Measurements from ENCODE around the gene GDNF.
A peak's percentile ranks its signal among the peaks of the same experiment; 100 is the strongest.

The GDNF gene

DNA sequence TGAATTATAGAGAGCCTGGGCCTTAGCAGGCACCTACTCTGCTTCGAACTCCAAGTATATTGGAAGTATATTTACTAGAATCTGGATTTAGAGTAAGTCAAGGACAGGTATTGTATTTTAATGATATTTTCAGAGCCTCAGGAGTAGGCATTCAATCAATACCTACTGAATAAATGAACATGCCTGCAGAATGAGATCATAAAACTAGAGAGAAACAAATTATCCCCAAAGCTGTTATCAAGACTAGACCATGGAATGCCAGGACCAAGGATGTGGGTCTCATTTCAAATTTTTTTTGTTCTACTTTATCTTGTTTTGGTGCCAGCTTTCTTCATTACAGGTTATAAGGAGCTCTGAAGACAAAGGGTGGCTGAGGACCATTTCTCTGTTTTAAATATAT is 66.0 kb downstream of the GDNF start:
- TF ChIP-seq, protein P1, sequence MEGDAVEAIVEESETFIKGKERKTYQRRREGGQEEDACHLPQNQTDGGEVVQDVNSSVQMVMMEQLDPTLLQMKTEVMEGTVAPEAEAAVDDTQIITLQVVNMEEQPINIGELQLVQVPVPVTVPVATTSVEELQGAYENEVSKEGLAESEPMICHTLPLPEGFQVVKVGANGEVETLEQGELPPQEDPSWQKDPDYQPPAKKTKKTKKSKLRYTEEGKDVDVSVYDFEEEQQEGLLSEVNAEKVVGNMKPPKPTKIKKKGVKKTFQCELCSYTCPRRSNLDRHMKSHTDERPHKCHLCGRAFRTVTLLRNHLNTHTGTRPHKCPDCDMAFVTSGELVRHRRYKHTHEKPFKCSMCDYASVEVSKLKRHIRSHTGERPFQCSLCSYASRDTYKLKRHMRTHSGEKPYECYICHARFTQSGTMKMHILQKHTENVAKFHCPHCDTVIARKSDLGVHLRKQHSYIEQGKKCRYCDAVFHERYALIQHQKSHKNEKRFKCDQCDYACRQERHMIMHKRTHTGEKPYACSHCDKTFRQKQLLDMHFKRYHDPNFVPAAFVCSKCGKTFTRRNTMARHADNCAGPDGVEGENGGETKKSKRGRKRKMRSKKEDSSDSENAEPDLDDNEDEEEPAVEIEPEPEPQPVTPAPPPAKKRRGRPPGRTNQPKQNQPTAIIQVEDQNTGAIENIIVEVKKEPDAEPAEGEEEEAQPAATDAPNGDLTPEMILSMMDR (IDR thresholded peaks at IDR 0.05; ENCODE audit: low read length, missing control alignments) = no peak
- no peak for DNase-seq (ENCODE audit: low read depth)
- H3K4me3 ChIP-seq (replicated peaks; ENCODE audit: low read depth, low read length) = no peak overlapping the region

DNA sequence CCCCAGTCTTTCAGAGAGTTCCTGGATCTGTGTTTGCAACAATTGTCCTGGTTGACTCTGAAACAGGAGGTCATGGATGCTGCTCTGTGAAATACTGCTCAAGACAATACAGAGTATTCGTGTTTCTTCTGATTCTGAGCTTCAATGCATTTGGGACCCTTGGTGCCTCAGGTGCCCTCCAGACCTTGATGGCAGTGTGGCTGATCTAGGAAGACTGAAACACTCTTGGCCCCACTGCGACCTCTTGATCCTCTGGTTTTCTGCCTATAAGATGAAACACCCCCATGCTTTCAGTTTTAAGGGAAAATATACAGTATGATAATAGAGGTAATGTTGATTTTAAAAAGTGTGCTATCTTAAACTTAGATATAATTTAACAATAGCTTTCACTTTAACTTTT is 67.6 kb downstream of the GDNF start:
- DNase-seq (ENCODE audit: low read depth) = no peak
- no peak overlapping the region for H3K4me3 ChIP-seq (replicated peaks; ENCODE audit: low read depth, low read length)
- TF ChIP-seq, protein P1 (IDR thresholded peaks at IDR 0.05; ENCODE audit: low read length, missing control alignments) = no peak

DNA sequence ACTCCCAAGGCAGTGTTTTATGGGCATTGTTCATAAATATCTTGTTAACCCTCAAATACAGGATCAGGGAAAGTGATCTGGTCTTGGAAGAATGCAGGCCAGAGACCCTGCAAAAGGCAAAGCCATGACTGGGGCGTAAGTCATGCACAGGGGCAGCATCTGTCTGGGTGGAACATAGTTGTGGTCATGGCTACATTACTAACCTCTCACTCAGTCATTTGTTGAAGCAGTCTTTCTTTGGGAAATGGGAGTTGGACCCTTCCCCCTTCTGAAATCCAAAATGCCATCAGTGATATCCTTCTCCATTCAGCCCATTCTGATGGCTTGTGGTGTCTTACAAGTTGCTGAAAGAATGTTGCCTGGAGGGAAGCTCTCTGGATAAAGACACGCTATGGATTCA is 68.1 kb downstream of the GDNF start:
- no peak overlapping the region for H3K4me3 ChIP-seq (replicated peaks; ENCODE audit: low read depth, low read length)
- DNase-seq (ENCODE audit: low read depth) = peak; percentile 76
- TF ChIP-seq, protein P1 (IDR thresholded peaks at IDR 0.05; ENCODE audit: low read length, missing control alignments) = no peak

DNA sequence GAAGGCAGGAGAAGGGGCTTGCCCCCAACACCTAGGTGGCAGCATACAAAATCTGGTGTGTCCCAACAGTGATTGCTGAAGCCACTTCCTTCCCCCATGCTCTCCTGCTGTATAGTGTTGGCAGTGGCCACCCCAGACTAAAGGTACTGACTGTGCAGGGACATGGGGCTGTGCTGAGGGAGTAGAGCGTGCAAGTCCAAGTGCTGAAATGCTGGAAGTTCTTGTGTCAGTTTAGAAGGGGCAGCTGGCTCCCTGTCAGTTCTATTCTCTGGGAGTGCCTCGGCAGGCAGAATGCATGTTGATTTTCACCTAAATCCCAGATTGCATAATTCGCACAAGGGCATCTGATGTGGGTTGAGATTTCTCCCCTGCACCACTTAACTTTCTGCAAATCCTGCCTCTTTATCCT is 68.6 kb downstream of the GDNF start:
- DNase-seq (ENCODE audit: low read depth) = peak; percentile 27
- TF ChIP-seq, protein P1 (IDR thresholded peaks at IDR 0.05; ENCODE audit: low read length, missing control alignments) = no peak

DNA sequence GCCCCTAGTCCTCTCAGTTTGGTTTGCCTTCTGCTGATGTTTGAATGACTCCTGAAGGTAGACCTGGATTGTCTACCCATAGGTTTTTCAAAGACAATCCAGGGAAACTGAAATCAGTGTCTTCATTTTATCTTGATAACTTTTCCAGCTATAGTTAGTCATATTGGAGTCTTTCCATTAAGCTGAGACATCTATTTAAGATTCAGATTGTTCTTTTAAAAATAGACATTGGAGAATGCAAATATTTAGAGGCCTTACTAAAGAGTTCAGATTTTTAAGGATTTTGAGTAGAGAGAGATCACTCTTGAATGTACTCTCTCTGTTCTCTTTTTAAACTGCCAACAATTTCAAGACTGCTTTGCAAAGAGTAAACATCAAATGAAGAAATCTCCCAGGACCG is 69.1 kb downstream of the GDNF start:
- no peak overlapping the region for H3K4me3 ChIP-seq (replicated peaks; ENCODE audit: low read depth, low read length)
- DNase-seq (ENCODE audit: low read depth) = no peak
- TF ChIP-seq, protein P1 (IDR thresholded peaks at IDR 0.05; ENCODE audit: low read length, missing control alignments) = no peak

More for the DNA sequence above, 68.6 kb downstream of the GDNF start:
- H3K4me3 ChIP-seq (replicated peaks; ENCODE audit: low read depth, low read length) = no peak overlapping the region

DNA sequence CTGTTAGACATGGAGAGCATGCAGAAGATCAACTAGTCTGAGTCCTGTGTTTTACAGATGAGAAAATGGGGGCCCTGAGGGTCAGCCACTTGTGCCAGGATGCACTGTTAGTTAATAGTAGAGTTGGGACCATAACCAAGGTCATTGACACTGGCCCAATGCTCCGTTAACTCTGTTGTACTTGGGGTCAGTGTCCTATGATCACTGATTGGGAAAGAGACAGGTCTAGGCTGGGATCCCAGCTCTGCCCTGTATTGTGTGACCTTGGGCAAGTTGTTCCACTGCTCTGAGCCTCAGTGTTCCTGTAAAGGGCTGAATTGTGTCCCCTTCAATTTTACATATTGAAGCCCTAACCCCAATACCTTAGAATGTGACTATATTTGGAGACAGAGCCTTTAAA is 70.0 kb downstream of the GDNF start:
- H3K4me3 ChIP-seq (replicated peaks; ENCODE audit: low read depth, low read length) = no peak overlapping the region
- TF ChIP-seq, protein P1 (IDR thresholded peaks at IDR 0.05; ENCODE audit: low read length, missing control alignments) = no peak
- no peak for DNase-seq (ENCODE audit: low read depth)

DNA sequence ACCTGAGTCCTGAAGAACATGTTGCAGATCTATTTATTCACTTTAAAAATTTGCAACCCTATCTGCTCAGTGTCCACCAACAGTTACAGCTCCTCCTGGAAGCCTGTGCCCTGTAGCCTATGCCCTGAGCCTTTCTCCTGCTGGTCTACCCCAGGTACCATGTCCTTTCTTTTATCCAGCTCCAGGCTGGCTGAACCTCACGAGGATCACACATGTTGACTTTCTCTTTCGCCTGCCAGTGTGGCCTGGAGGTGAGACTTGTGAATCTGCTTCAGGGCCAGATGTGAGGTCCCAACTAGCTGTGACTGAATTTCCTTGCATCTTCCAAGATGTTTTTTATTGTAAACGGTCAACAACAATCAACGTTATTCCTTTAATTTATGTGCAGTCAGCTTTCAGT is 70.7 kb downstream of the GDNF start:
- TF ChIP-seq, protein P1 (IDR thresholded peaks at IDR 0.05; ENCODE audit: low read length, missing control alignments) = no peak
- no peak overlapping the region for H3K4me3 ChIP-seq (replicated peaks; ENCODE audit: low read depth, low read length)
- DNase-seq (ENCODE audit: low read depth) = no peak

Data from fibroblast of pulmonary artery (primary cell).